GM18526 (cell line): ENCODE results near the gene TPTE2.

Experiments
- POLR2A ChIP-seq: IDR thresholded peaks from 3 replicates; pipeline ENCODE4 v1.6.1; 2011; ENCODE audit not compliant: insufficient read length; ENCODE audit errors: extremely low read depth

The TPTE2 gene

GRCh38 chr13:19586904-19587634, 25.7 kb upstream of the TPTE2 start:
- TF ChIP-seq POLR2A, result peak; percentile 47

GRCh38 chr13:19581675-19582074, 20.3 kb upstream of the TPTE2 start:
- no peak for TF ChIP-seq POLR2A

- TF ChIP-seq POLR2A, result no peak
These were observed 13.9 kb upstream of the TPTE2 start for GRCh38 chr13:19575230-19575629.

GRCh38 chr13:19573120-19573716, 11.9 kb upstream of the TPTE2 start:
- TF ChIP-seq POLR2A, result no peak

GRCh38 chr13:19572280-19572679, 10.9 kb upstream of the TPTE2 start:
- no peak for TF ChIP-seq POLR2A

- TF ChIP-seq POLR2A, result no peak
These were observed 6.6 kb upstream of the TPTE2 start for GRCh38 chr13:19567820-19568534.

- TF ChIP-seq POLR2A, result no peak
These were observed 253 bp upstream of the TPTE2 start for GRCh38 chr13:19561585-19561984.

- no peak for TF ChIP-seq POLR2A
These were observed 42.3 kb downstream of the TPTE2 start for GRCh38 chr13:19519049-19519448.

- TF ChIP-seq POLR2A, result no peak
These were observed 179.2 kb downstream of the TPTE2 start for GRCh38 chr13:19382111-19382510.
